Mesodermal cell (in vitro differentiated cells): ENCODE measurements around the gene SLC1A5.

Experiments used
- H3K27ac ChIP-seq: 2 replicates; pipeline ENCODE4 v1.7.0; 2013; ENCODE audit warnings: mild to moderate bottlenecking, low read depth, low read length, moderate library complexity; ENCODE audit not compliant: severe bottlenecking
- H3K36me3 ChIP-seq: 2 replicates; pipeline ENCODE4 v1.7.1; 2013; ENCODE audit warnings: mild to moderate bottlenecking, low read length, moderate library complexity; ENCODE audit not compliant: control insufficient read depth, insufficient read depth
- H3K4me1 ChIP-seq: one replicate; pipeline ENCODE4 v1.7.1; 2013; ENCODE audit warnings: mild to moderate bottlenecking, low read length; ENCODE audit not compliant: insufficient read depth, control insufficient read depth, poor library complexity, severe bottlenecking
- H3K4me3 ChIP-seq: 2 replicates; pipeline ENCODE4 v1.7.0; 2013; ENCODE audit warnings: low read length, control low read depth, mild to moderate bottlenecking; ENCODE audit not compliant: insufficient read depth, poor library complexity, severe bottlenecking; ENCODE audit errors: extremely low read depth
- H3K9me3 ChIP-seq: 2 replicates; pipeline ENCODE4 v1.7.1; 2013; ENCODE audit warnings: mild to moderate bottlenecking, low read length, moderate library complexity; ENCODE audit not compliant: control insufficient read depth
- WGBS, 2 experiments: methylation state at CpG; one replicate each; pipeline ENCODE4 v1.1.5; 2013; ENCODE audit warnings: missing lambda C conversion rate in 2 of 2; ENCODE audit not compliant: insufficient coverage in 2 of 2; 5-methylcytosine and 5-hydroxymethylcytosine counted together

Gene SLC1A5

DNA sequence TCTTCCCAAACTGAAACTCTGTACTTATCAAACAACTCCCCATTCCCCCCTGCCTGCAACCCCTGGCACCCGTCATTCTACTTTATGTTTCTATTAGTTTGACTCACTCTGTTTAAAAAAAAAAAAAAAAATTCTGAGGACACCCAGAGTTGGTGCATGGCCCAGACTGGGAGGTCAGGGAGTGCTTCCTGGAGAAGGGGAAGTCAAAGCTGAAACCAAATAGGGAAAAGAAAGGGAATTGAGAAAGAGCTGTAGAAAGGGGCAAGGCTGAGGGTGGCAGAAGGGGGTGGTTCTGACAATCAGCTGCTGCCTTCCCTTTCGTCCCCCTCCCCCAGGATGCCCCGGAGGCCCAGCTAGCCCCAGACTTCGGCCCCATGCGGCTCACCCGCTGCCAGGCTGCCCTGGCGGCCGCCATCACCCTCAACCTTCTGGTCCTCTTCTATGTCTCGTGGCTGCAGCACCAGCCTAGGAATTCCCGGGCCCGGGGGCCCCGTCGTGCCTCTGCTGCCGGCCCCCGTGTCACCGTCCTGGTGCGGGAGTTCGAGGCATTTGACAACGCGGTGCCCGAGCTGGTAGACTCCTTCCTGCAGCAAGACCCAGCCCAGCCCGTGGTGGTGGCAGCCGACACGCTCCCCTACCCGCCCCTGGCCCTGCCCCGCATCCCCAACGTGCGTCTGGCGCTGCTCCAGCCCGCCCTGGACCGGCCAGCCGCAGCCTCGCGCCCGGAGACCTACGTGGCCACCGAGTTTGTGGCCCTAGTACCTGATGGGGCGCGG lies 33.1 kb downstream of the SLC1A5 start:
- peaks cover 32% of the 10 kb centered on the region for H3K36me3 ChIP-seq
- WGBS, 2 experiments = 98% methylated on average over 36 to 38 of the region's 39 CpGs

DNA sequence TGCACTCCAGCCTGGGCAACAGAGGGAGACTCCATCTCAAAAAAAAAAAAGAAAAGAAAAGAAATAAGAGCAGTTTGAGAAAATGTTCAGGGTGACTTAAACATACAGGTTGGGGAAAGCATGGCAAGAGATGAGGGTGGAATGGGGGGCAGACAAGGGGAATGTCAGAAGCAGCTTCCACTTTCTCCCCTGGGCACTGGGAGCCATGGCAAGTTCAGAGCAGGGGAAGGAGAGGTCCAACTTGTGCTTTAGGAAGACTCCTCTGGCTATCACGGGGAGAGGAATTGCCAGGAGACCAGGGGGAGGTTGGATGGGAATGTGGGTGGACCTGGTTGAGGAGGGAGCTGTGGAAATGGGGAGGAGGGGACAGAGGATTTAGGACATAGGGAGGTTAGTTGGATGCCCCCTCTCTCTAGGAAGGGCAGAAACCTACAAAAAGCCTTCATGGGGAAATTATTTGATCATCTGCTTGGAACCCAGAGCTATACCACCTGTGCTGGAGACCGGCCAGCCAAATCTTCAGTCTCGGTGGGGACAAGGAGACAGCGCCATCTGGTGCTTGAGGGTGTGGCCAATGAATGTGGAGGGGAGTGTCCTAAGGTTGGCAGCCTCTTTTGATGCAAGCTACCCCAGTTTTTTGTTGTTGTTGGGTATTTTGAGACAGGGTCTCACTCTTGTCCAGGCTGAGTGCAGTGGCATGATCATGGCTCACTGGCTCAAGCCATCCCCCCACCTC lies 34.8 kb downstream of the SLC1A5 start:
- Histone ChIP-seq H3K4me3 (no peak overlapping the region), H3K36me3 (peaks cover 49% of the 10 kb centered on the region), H3K27ac (no peak overlapping the region), H3K9me3 (no peaks in the 10 kb centered on the region), H3K4me1 (no peaks in the 10 kb centered on the region)
- 64 to 65% methylated on average over 3 to 4 of the region's 4 CpGs for WGBS, 2 experiments

More for the DNA sequence above, 33.1 kb downstream of the SLC1A5 start:
- Histone ChIP-seq H3K27ac (no peak overlapping the region), H3K4me3 (no peak overlapping the region), H3K4me1 (no peaks in the 10 kb centered on the region), H3K9me3 (no peaks in the 10 kb centered on the region)

DNA sequence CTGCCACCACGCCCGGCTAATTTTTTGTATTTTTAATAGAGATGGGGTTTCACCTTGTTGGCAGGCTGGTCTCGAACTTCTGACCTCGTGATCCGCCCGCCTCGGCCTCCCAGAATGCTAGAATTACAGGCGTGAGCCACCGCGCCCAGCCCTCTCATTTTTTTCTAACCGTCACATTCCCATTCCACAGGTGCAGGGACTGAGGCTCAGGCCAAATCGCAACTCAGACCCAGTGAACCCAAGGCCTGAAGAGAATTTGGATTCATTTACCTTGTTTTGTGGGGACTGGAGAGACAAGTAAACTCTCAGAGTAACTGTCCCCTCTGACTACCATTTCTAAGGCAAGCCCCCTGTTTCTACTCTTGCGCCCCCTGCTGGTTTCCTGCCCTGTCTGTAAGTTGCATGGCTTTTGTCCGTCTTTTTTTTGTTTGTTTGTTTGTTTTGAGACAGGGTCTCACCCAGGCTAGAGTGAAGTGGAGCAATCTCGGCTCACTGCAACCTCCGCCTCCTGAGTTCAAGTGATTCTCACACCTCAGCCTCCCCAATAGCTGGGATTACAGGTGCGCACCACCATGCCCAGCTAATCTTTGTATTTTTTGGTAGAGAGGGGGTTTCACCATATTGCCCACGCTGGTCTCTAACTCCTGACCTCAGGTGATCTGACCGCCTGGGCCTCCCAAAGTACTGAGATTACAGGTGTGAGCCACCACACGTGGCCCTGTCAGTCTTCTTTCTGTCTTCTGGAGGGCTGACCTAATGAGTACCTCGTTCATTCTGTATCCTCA lies 39.9 kb downstream of the SLC1A5 start:
- H3K4me1 ChIP-seq = peaks cover 5% of the 10 kb centered on the region
- H3K9me3 ChIP-seq = no peaks in the 10 kb centered on the region
- H3K4me3 ChIP-seq = no peak overlapping the region
- WGBS, 2 experiments = 88 to 95% methylated on average over 10 to 14 of the region's 21 CpGs
- peaks cover 40% of the 10 kb centered on the region for H3K36me3 ChIP-seq
- no peak overlapping the region for H3K27ac ChIP-seq

DNA sequence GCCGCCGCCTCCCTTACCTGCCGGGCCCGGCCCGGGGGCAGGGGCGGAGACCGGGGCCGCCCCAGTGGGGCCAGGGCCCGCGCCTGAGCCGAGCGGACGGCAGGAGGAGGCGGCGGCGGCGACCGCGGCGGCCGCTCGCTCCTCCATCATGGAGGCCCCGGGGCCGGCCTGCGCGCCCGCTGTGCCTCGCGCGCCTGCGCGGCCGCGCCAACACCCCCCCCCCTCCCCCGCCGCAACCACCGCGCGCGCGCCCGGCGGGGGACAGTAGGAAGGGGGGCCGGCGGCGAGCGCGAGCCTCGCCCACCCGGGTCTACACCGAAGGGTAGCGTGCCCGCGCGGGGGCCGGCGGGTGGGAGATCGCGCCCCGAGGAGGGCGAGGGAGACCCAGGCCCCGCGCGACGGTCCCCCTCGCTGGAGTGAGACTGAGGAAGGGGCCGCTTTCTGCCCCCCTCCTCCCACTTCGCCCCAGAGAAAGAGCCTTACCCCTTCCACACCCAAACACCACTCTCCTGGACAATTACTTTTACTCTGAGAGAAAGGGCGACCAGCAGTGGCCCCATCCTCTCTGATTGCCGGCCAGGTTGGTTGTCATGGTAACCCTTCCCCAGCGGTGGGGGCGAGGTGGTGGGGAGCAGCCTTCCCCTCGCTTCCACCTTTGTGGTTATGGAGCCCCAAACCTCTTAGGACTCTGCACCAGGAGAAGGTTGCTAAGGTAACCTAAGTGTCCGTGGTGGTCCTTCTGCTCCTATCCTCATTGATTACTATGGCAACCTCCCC lies 41.9 kb downstream of the SLC1A5 start, which contains the start of gene STRN4:
STRN4 (minus strand) TSS at position 170 of the 777 bp plus-strand sequence; CDS start at position 150, 20 bp downstream.
- Histone ChIP-seq H3K36me3 (peaks cover 50% of the 10 kb centered on the region), H3K4me3 (peak within 1 kb of the TSS; percentile 88), H3K27ac (peak within 1 kb of the TSS; percentile 69), H3K4me1 (peaks cover 7% of the 10 kb centered on the region), H3K9me3 (no peaks in the 10 kb centered on the region)
- 2% methylated on average over 25 to 47 of the region's 74 CpGs for WGBS, 2 experiments

DNA sequence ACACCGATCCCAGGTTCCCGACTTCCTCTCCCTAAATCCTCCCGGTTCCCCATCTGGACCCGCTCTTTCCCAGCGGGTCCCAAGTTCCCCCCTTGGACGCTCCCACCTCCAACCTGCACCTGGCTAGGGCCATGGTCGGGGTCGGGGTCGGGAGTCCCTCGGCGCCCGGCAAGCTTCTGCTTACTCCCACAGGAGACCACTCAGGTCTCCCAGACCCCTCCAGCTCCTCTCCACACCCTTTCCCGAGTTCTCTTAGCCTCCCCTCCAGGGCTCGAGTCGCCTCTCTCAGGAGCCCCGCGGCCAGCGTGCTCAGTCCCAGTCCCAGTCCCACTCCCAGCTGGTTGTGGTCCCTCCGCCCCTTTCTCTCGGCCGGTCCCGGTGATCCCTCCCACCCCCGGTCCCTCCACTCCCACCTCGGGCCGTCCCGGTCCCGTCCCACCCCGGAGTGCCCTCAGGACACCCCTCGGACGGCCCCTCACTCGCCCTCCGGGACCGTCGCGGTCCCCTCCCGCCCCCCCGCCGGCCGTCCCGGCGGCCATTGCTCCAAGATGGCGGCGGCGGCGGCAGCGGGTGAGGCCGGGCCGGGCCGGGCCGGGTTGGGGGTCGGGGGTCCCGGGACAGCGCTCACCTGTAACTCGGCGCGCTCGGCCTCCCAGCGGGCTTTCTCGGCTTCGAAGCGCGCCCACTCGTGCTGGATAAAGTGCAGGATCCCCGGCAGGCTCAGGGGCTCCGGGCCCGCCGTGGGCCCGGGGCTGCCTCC lies 42.7 kb downstream of the SLC1A5 start, which contains the start of gene FKRP:
FKRP (plus strand) TSS at position 537 of the 760 bp plus-strand sequence. CDS start 9,394 bp downstream, outside the sequence.
- WGBS, 2 experiments = 0 to 1% methylated on average over 40 to 49 of the region's 68 CpGs
- Histone ChIP-seq H3K4me1 (peaks cover 14% of the 10 kb centered on the region), H3K4me3 (peak within 1 kb of the TSS; percentile 88), H3K36me3 (peaks cover 50% of the 10 kb centered on the region), H3K27ac (peak within 1 kb of the TSS; percentile 69), H3K9me3 (no peaks in the 10 kb centered on the region)

DNA sequence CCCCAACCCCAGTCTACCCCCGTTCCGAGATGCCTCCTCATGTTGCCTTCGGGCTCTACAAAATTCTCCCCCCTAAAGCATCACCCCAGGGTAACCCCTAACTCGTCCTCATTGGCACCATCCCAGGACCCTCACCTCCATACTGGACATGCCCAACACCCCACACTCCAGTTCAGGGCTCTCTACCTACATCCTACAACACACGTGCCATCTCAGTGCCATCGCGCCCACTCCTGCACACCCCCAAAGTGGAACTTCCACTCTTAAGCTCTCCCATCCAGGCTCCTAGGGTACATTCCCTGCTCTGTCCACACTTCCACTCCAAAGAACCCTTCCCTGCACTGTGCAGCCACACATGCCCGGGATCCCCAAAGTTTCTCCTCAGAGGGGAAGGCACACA lies 43.4 kb downstream of the SLC1A5 start:
- 37 to 43% methylated on average over 5 to 7 of the region's 8 CpGs for WGBS, 2 experiments
- H3K36me3 ChIP-seq = peaks cover 47% of the 10 kb centered on the region
- H3K4me3 ChIP-seq = peak overlapping the region; percentile 88
- H3K27ac ChIP-seq = no peak overlapping the region
- H3K9me3 ChIP-seq = no peaks in the 10 kb centered on the region
- peaks cover 16% of the 10 kb centered on the region for H3K4me1 ChIP-seq

DNA sequence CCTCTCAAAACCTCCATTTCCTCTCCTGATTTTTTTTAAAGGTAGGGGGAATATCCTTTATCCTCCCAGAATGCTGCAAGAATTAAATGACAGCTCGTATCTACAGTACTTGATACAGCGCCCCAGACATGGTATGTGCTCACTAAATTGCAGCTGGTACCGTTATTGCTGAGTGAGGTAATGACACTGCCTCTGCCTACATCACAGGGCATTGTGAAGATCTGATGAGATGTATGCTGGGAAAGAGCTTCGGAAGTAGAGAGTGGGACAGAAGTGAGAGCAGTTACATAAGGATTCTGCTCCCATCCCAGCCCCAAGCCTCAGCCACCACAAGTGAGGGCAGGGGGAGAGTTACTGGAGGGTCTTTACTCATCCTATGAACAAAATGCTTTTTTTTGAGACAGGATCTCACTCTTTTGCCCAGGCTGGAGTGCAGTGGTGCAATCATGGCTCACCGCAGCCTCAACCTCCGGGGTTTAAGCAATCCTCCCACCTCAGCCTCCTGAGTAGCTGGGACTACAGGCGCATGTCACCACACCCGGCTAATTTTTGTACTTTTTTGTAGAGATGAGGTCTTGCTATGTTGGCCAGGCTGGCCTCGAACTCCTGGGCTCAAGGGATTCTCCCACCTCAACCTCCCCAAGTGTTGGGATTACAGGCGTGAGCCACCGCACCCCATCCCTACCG lies 44.2 kb downstream of the SLC1A5 start:
- Histone ChIP-seq H3K36me3 (peaks cover 46% of the 10 kb centered on the region), H3K9me3 (no peaks in the 10 kb centered on the region), H3K4me3 (peak overlapping the region; percentile 88), H3K4me1 (peaks cover 16% of the 10 kb centered on the region), H3K27ac (no peak overlapping the region)
- WGBS, 2 experiments = 89 to 100% methylated on average over 8 to 9 of the region's 12 CpGs

DNA sequence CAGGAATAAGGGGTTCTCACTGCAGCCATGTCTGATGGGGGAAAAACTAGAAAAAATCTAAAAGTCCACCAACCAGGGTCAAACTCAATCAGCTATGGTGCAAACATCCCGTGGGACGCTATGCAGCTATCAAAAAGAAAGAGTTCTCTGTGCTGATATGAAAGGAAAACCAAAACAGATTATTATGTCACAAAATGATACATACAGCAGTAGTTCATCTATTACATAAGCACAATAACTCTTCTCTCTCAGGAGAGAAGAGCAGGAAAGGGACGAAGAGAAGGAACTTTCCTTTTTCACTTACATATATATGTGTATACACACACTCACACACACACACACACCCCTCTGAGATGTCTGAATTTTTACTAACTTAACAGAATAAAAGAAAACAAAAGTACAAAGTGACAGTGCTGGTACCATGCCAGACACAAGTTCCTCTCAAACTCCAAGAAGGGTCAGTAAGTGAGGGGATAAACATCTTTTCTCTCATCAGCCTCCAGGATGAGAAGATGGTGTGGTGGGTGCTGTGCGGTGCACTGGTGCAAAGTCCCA lies 45.4 kb downstream of the SLC1A5 start:
- no peak overlapping the region for H3K27ac ChIP-seq
- peaks cover 19% of the 10 kb centered on the region for H3K4me1 ChIP-seq
- no peak overlapping the region for H3K4me3 ChIP-seq
- peaks cover 46% of the 10 kb centered on the region for H3K36me3 ChIP-seq
- 100% methylated on average over 1 of the region's 4 CpGs for WGBS, 2 experiments
- H3K9me3 ChIP-seq = no peaks in the 10 kb centered on the region

DNA sequence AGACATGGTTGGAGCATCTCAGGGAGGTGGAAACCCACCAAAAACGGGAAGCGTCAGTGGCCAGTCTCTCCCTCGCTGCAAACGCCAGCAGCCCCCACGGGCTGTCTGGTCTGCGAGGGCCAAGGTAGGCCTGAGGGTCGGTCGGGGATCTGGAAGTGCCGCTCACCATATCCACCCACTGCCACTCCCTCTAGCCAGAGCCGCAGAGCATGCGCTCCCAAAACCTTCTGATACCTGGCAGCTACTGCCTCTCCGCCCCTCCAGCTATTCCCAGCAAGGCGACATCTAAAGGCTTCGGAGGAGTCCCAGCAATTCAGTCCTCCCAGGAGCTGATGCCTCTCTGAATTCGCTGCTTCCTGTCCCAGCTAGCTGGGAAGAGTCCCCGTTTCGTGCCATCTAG lies 46.9 kb downstream of the SLC1A5 start:
- Histone ChIP-seq H3K27ac (no peak overlapping the region), H3K36me3 (peaks cover 60% of the 10 kb centered on the region), H3K4me3 (no peak overlapping the region), H3K9me3 (no peaks in the 10 kb centered on the region), H3K4me1 (peaks cover 24% of the 10 kb centered on the region)
- WGBS, 2 experiments = 89 to 90% methylated on average over 15 to 17 of the region's 17 CpGs
